Smooth muscle cell (in vitro differentiated cells): ENCODE measurements around the gene FARP2. TPM values are rescaled to one million over a fixed set of nuclear protein-coding genes. Genes with fewer than 3 reads are reported as not detected.

Experiments used
- DNase-seq: peaks from one replicate; lab custom pipeline; 2025; ENCODE audit not compliant: unreplicated experiment; lab: John Stamatoyannopoulos, UW
- H2AFZ ChIP-seq: fragments of 200-600 bp; sonication (generic); 2 replicates; pipeline ENCODE4 v1.6.0; 2016; ENCODE audit warnings: antibody characterized with exemption, low read depth, mild to moderate bottlenecking
- H3F3A ChIP-seq: fragments of 200-600 bp; sonication (generic); 2 replicates; pipeline ENCODE4 v1.6.0; 2017; ENCODE audit warnings: antibody characterized with exemption, low read depth
- H3K27ac ChIP-seq: fragments of 200-600 bp; sonication (generic); 2 replicates; pipeline ENCODE4 v1.5.1; 2016; ENCODE audit warnings: low read depth, mild to moderate bottlenecking
- H3K27me3 ChIP-seq: fragments of 200-600 bp; sonication (generic); 2 replicates; pipeline ENCODE4 v1.6.1; 2016; ENCODE audit warnings: low read depth, mild to moderate bottlenecking
- H3K36me3 ChIP-seq: fragments of 200-600 bp; sonication (generic); 2 replicates; pipeline ENCODE4 v1.5.1; 2016; ENCODE audit warnings: low read depth
- H3K4me1 ChIP-seq: fragments of 200-600 bp; sonication (generic); 2 replicates; pipeline ENCODE4 v1.5.1; 2016; ENCODE audit warnings: low read depth
- H3K4me2 ChIP-seq: fragments of 200-600 bp; sonication (generic); 2 replicates; pipeline ENCODE4 v1.6.0; 2016; ENCODE audit warnings: mild to moderate bottlenecking
- H3K4me3 ChIP-seq: fragments of 200-600 bp; sonication (generic); 2 replicates; pipeline ENCODE4 v1.5.1; 2016; ENCODE audit warnings: mild to moderate bottlenecking
- H3K79me2 ChIP-seq: fragments of 200-600 bp; sonication (generic); 2 replicates; pipeline ENCODE4 v1.6.0; 2016; ENCODE audit warnings: low read depth, mild to moderate bottlenecking
- H3K9ac ChIP-seq: fragments of 200-600 bp; sonication (generic); 2 replicates; pipeline ENCODE4 v1.6.0; 2016; ENCODE audit warnings: low read depth
- H3K9me3 ChIP-seq: fragments of 200-600 bp; sonication (generic); replicated peaks from 2 replicates; pipeline ENCODE4 v1.5.1; 2016; ENCODE audit warnings: low read depth
- H4K20me1 ChIP-seq: fragments of 200-600 bp; sonication (generic); 2 replicates; pipeline ENCODE4 v1.6.0; 2016; ENCODE audit warnings: low read depth
- CTCF ChIP-seq: fragments of 200-600 bp; sonication (generic); IDR thresholded peaks from 2 replicates; pipeline ENCODE4 v1.5.1; 2017; ENCODE audit warnings: borderline replicate concordance, mild to moderate bottlenecking, antibody characterized with exemption; ENCODE audit not compliant: insufficient read depth, poor library complexity, severe bottlenecking
- WGBS: methylation state at CpG from one replicate; pipeline ENCODE4 v1.1.7; 2016; ENCODE audit warnings: low lambda C conversion rate; 5-methylcytosine and 5-hydroxymethylcytosine counted together
- polyA plus RNA-seq: library from polyadenylated mRNA; unstranded; fragments of >200 nt; fragmentation: Nextera tagmentation; extraction: Ambion mirVana; gene quantifications from 2 replicates; pipeline ENCODE4 v1.2.1, GENCODE V29; 2016
- total RNA-seq: library from RNA; depleted of rRNA; stranded (reverse); fragments of >200 nt; gene quantifications from 2 replicates; pipeline ENCODE4 v1.2.3, GENCODE V29; 2014

The FARP2 gene
- total and polyA plus RNA-seq, 2 experiments from 2014 or later = 15.9 to 27.4 TPM

GRCh38 chr2:241329669-241330615 is 26.1 kb upstream of the FARP2 start:
- Histone ChIP-seq H3K27me3 (no peaks in the 10 kb centered on the region), H3K27ac (peak overlapping the region; percentile 36), H4K20me1 (peaks cover 100% of the 10 kb centered on the region), H3K36me3 (peaks cover 21% of the 10 kb centered on the region), H3K4me2 (no peak overlapping the region), H3F3A (peaks cover 9% of the 10 kb centered on the region), H3K9ac (no peak overlapping the region), H3K9me3 (no peaks in the 10 kb centered on the region), H3K4me3 (no peak overlapping the region), H2AFZ (no peak overlapping the region), H3K4me1 (peaks cover 1% of the 10 kb centered on the region), H3K79me2 (peaks cover 99% of the 10 kb centered on the region)
- DNase-seq = no peak
- WGBS = 92% methylated on average over 11 of the region's 11 CpGs
- no peak for TF ChIP-seq CTCF

- Histone ChIP-seq H3K9ac (no peak overlapping the region), H3K27ac (peak overlapping the region; percentile 25), H3K79me2 (peaks cover 99% of the 10 kb centered on the region), H3K4me1 (no peaks in the 10 kb centered on the region), H4K20me1 (peaks cover 100% of the 10 kb centered on the region), H3K4me3 (no peak overlapping the region), H3F3A (peaks cover 15% of the 10 kb centered on the region), H3K9me3 (no peaks in the 10 kb centered on the region), H2AFZ (no peak overlapping the region), H3K27me3 (no peaks in the 10 kb centered on the region), H3K4me2 (no peak overlapping the region), H3K36me3 (peaks cover 21% of the 10 kb centered on the region)
- WGBS = 88% methylated on average over 4 of the region's 4 CpGs
- no peak for DNase-seq
- TF ChIP-seq CTCF = no peak
Observed at GRCh38 chr2:241330616-241330981, 25.5 kb upstream of the FARP2 start.

- peaks cover 95% of the 10 kb centered on the region for H4K20me1 ChIP-seq
- H3K4me3 ChIP-seq = no peak overlapping the region
- H3K4me1 ChIP-seq = no peaks in the 10 kb centered on the region
- no peak for DNase-seq
- H3F3A ChIP-seq = peaks cover 15% of the 10 kb centered on the region
- no peak for TF ChIP-seq CTCF
- H3K4me2 ChIP-seq = no peak overlapping the region
- H3K9me3 ChIP-seq = no peaks in the 10 kb centered on the region
- peaks cover 36% of the 10 kb centered on the region for H3K36me3 ChIP-seq
- H3K79me2 ChIP-seq = peaks cover 94% of the 10 kb centered on the region
- no peak overlapping the region for H3K9ac ChIP-seq
- no peaks in the 10 kb centered on the region for H3K27me3 ChIP-seq
- H2AFZ ChIP-seq = no peak overlapping the region
- WGBS = 96% methylated on average over 2 of the region's 2 CpGs
- H3K27ac ChIP-seq = no peak overlapping the region
Observed at GRCh38 chr2:241334813-241335212, 21.3 kb upstream of the FARP2 start.
